Thyroid gland (tissue), 4 donors: ENCODE measurements around the gene NTN1.

Source experiments
- POLR2A ChIP-seq, 2 donors: fragments of 450-650 bp; IDR thresholded peaks; one replicate each; pipeline ENCODE4 v1.6.1; 2017; ENCODE audit warnings: antibody characterized with exemption in 2 of 2, mild to moderate bottlenecking in 2 of 2, moderate library complexity in 1 of 2
- TF ChIP-seq, protein P1 (sequence below), 6 experiments: fragments of 200-600 bp in 3 of 6; fragments of 450-650 bp in 3 of 6; sonication (generic) in 3 of 6; IDR thresholded peaks; one replicate each; pipeline ENCODE4 v1.5.1; 2016 to 2019; ENCODE audit warnings: antibody characterized with exemption in 6 of 6, mild to moderate bottlenecking in 2 of 6, inconsistent platforms in 1 of 6, moderate library complexity in 1 of 6

GRCh38 chr17:9206410-9206703 lies 185.0 kb downstream of the NTN1 start:
- TF ChIP-seq, protein P1, sequence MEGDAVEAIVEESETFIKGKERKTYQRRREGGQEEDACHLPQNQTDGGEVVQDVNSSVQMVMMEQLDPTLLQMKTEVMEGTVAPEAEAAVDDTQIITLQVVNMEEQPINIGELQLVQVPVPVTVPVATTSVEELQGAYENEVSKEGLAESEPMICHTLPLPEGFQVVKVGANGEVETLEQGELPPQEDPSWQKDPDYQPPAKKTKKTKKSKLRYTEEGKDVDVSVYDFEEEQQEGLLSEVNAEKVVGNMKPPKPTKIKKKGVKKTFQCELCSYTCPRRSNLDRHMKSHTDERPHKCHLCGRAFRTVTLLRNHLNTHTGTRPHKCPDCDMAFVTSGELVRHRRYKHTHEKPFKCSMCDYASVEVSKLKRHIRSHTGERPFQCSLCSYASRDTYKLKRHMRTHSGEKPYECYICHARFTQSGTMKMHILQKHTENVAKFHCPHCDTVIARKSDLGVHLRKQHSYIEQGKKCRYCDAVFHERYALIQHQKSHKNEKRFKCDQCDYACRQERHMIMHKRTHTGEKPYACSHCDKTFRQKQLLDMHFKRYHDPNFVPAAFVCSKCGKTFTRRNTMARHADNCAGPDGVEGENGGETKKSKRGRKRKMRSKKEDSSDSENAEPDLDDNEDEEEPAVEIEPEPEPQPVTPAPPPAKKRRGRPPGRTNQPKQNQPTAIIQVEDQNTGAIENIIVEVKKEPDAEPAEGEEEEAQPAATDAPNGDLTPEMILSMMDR (IDR thresholded peaks at IDR 0.05), result no peak
- no peak for TF ChIP-seq POLR2A (IDR thresholded peaks at IDR 0.05)
